ENCODE measurements around the gene CCND3. TPM values are rescaled to one million over a fixed set of nuclear protein-coding genes. Genes with fewer than 3 reads are reported as not detected.

Gene CCND3
- 52.7 TPM for total RNA-seq
- long read RNA-seq, transcript CCND3-204 (4 exons, 1,724 nt), result minor isoform, 5 of 144 reads
- long read RNA-seq, transcript CCND3-205 (4 exons, 1,843 nt), result minor isoform, 6 of 144 reads
- long read RNA-seq, transcript CCND3-203 (5 exons, 2,085 nt), result major isoform, 119 of 144 reads
- long read RNA-seq, partial matches to known transcripts, result 4 of 144 reads
- long read RNA-seq, other reads (novel, unspliced or antisense), result 5 of 144 reads

GRCh38 chr6:41941280-41942066 lies at the start of gene CCND3:
Gene CCND3 (minus strand): TSS chr6:41941808. CDS start chr6:41941649, 159 bp downstream.
- DNase-seq (peak; percentile 97), ATAC-seq (peak; percentile 92)
- intact Hi-C loops (cut with micrococcal nuclease), result loop anchor here (5.0 kb wide), 1 partner anchor 106 kb away; no protein-coding TSS in a partner anchor

- intact Hi-C loops (cut with micrococcal nuclease), result no loop called here
- DNase-seq, result no peak
- no peak for ATAC-seq
These were observed 44.7 kb upstream of the CCND3 start for GRCh38 chr6:41986339-41986738.

- intact Hi-C loops (cut with micrococcal nuclease), result no loop called here
- no peak for ATAC-seq
- no peak for DNase-seq
These were observed 43.0 kb upstream of the CCND3 start for GRCh38 chr6:41984623-41985022.

GRCh38 chr6:41976794-41977484 lies 35.3 kb upstream of the CCND3 start:
- no peak for ATAC-seq

GRCh38 chr6:41975276-41975675 lies 33.7 kb upstream of the CCND3 start:
- ATAC-seq, result no peak
- DNase-seq, result no peak
- intact Hi-C loops (cut with micrococcal nuclease), result no loop called here

More at GRCh38 chr6:41976794-41977484, 35.3 kb upstream of the CCND3 start:
- no peak for DNase-seq
- intact Hi-C loops (cut with micrococcal nuclease), result no loop called here

- no peak for DNase-seq
- ATAC-seq, result no peak
- intact Hi-C loops (cut with micrococcal nuclease), result no loop called here
These were observed 32.7 kb upstream of the CCND3 start for GRCh38 chr6:41974281-41974825.

GRCh38 chr6:41972826-41973225 lies 31.2 kb upstream of the CCND3 start:
- ATAC-seq (no peak), DNase-seq (no peak)
- intact Hi-C loops (cut with micrococcal nuclease), result no loop called here

- intact Hi-C loops (cut with micrococcal nuclease), result no loop called here
- DNase-seq, result no peak
- peak; percentile 54 for ATAC-seq
These were observed 28.8 kb upstream of the CCND3 start for GRCh38 chr6:41970436-41970846.

GRCh38 chr6:41967312-41968287 lies 26.0 kb upstream of the CCND3 start:
- no peak for DNase-seq
- ATAC-seq, result no peak
- intact Hi-C loops (cut with micrococcal nuclease), result no loop called here

GRCh38 chr6:41966961-41967311 lies 25.3 kb upstream of the CCND3 start:
- DNase-seq (no peak), ATAC-seq (no peak)

GRCh38 chr6:41966214-41966920 lies 24.8 kb upstream of the CCND3 start:
- ATAC-seq (no peak), DNase-seq (no peak)
- intact Hi-C loops (cut with micrococcal nuclease), result no loop called here

More at GRCh38 chr6:41966961-41967311, 25.3 kb upstream of the CCND3 start:
- intact Hi-C loops (cut with micrococcal nuclease), result no loop called here

- ATAC-seq, result no peak
- intact Hi-C loops (cut with micrococcal nuclease), result no loop called here
- DNase-seq, result no peak
These were observed 24.0 kb upstream of the CCND3 start for GRCh38 chr6:41965429-41966213.

GRCh38 chr6:41964201-41964887 lies 22.7 kb upstream of the CCND3 start:
- intact Hi-C loops (cut with micrococcal nuclease), result no loop called here
- no peak for DNase-seq
- ATAC-seq, result no peak

GRCh38 chr6:41963371-41963770 lies 21.8 kb upstream of the CCND3 start:
- DNase-seq (no peak), ATAC-seq (no peak)
- intact Hi-C loops (cut with micrococcal nuclease), result no loop called here

- no peak for DNase-seq
- ATAC-seq, result no peak
- intact Hi-C loops (cut with micrococcal nuclease), result no loop called here
These were observed 18.4 kb upstream of the CCND3 start for GRCh38 chr6:41960028-41960427.

- DNase-seq, result no peak
These were observed 16.6 kb upstream of the CCND3 start for GRCh38 chr6:41958022-41958856.

More at GRCh38 chr6:41958022-41958856, 16.6 kb upstream of the CCND3 start:
- ATAC-seq, result no peak
- intact Hi-C loops (cut with micrococcal nuclease), result no loop called here
